ENCODE results near the gene RAB3IP. TPM values are rescaled to one million over a fixed set of nuclear protein-coding genes. Genes with fewer than 3 reads are reported as not detected.

The RAB3IP gene
- total and polyA plus RNA-seq, 2 of the 4 experiments (the other 2 are of a cell fraction) = 1.5 to 2.7 TPM

- Histone ChIP-seq H2AK9ac (replicated peaks; ENCODE audit: low read depth, low read length, poor library complexity) (no peak overlapping the region), H4K5ac (ENCODE audit: low read depth, low read length) (no peak overlapping the region), H3K14ac (replicated peaks; ENCODE audit: low read depth, low read length) (no peak overlapping the region), H2AK5ac (ENCODE audit: low read depth, low read length) (no peak overlapping the region), H3K9me1 (ENCODE audit: insufficient read depth, low read length) (no peaks in the 10 kb centered on the region), H3K27ac (ENCODE audit: insufficient read depth, low read length) (no peak overlapping the region), H3K9ac (ENCODE audit: low read depth, low read length) (no peak overlapping the region), H3K79me1 (ENCODE audit: low read depth in 1 of 2, low read length in 2 of 2) (no peaks in the 10 kb centered on the region), H3K36me3 (ENCODE audit: control insufficient read depth, insufficient read depth, low read length) (no peaks in the 10 kb centered on the region), H3K23ac (ENCODE audit: low read depth, low read length) (no peak overlapping the region), H2BK5ac (ENCODE audit: low read depth, low read length, poor library complexity, severe bottlenecking) (no peak overlapping the region), H3K4me2 (ENCODE audit: low read depth, low read length) (no peak overlapping the region), H2BK15ac (ENCODE audit: low read depth, low read length) (no peak overlapping the region), H3K4me3 (ENCODE audit: insufficient read depth, low read depth, low read length) (no peak overlapping the region), H3K4me1 (ENCODE audit: control insufficient read depth, insufficient read depth, low read length) (no peaks in the 10 kb centered on the region), H3K4ac (ENCODE audit: low read depth, low read length) (no peak overlapping the region), H2AFZ (replicated peaks; ENCODE audit: low read length, poor library complexity) (no peak overlapping the region), H3K56ac (ENCODE audit: extremely low read depth, insufficient read depth, low read length) (no peak overlapping the region), H2BK120ac (ENCODE audit: low read depth, low read length) (no peak overlapping the region), H3K18ac (ENCODE audit: low read depth, low read length) (no peak overlapping the region), H3K27me3 (ENCODE audit: control insufficient read depth, insufficient read depth, low read length) (no peaks in the 10 kb centered on the region), H3K9me3 (ENCODE audit: control insufficient read depth, insufficient read depth, low read length) (no peaks in the 10 kb centered on the region), H2BK20ac (ENCODE audit: low read depth, low read length) (no peak overlapping the region), H4K91ac (ENCODE audit: insufficient read depth, low read depth, low read length) (no peak overlapping the region), H4K20me1 (ENCODE audit: insufficient read depth, low read length) (no peaks in the 10 kb centered on the region), H4K8ac (ENCODE audit: low read depth in 2 of 2, low read length in 2 of 2) (no peak overlapping the region)
- dilution Hi-C loops (cut with HindIII; ENCODE audit: low sequenced_read_pairs, unreplicated experiment) (no loop called here), in situ Hi-C loops (cut with MboI; ENCODE audit: low sequenced_read_pairs) (no loop called here), intact Hi-C loops (cut with micrococcal nuclease) (no loop called here)
- DNase-seq = no peak
- ChIA-PET POLR2A (ENCODE audit: unreplicated experiment) (no interaction called here), CTCF (no interaction called here)
- TF ChIP-seq CHD1 (IDR thresholded peaks at IDR 0.05; ENCODE audit: low read depth, low read length) = no peak
- no TSS peak for BruUV-seq (replicated peaks)
- ATAC-seq (ENCODE audit: low read depth) = no peak
- 100% methylated on average over 2 of the region's 3 CpGs; no CpG with 5 or more reads in 1 of the 2 experiments for WGBS, 2 experiments (ENCODE audit: extremely low coverage in 2 of 2, insufficient read length in 1 of 2)
Measured at GRCh38 chr12:69816082-69816481, 77.4 kb downstream of the RAB3IP start.
